ENCODE results near the gene CORO2A.

The CORO2A gene

GRCh38 chr9:98229090-98229395 is 36.6 kb upstream of the CORO2A start:
- no peaks in the 10 kb centered on the region for H3K9me3 ChIP-seq (ENCODE audit: insufficient read depth, low read length)
- no peaks in the 10 kb centered on the region for H3K36me3 ChIP-seq (replicated peaks; ENCODE audit: low read depth, low read length)
- H4K20me1 ChIP-seq (ENCODE audit: insufficient read depth, low read length) = no peaks in the 10 kb centered on the region
- no peak overlapping the region for H2AFZ ChIP-seq (ENCODE audit: low read depth, low read length)
- H3K27ac ChIP-seq (ENCODE audit: low read length) = no peak overlapping the region
- H3K4me2 ChIP-seq (ENCODE audit: low read length) = no peak overlapping the region
- no peak overlapping the region for H3K4me3 ChIP-seq (ENCODE audit: low read length)
- no peaks in the 10 kb centered on the region for H3K27me3 ChIP-seq (ENCODE audit: low read depth, low read length)
- no peaks in the 10 kb centered on the region for H3K4me1 ChIP-seq (ENCODE audit: low read length)
- TF ChIP-seq EZH2phosphoT487 (IDR thresholded peaks at IDR 0.05; ENCODE audit: low read depth) (no peak), CTCF (IDR thresholded peaks at IDR 0.05; ENCODE audit: low read depth, low read length) (no peak)
- no peak overlapping the region for H3K9ac ChIP-seq (ENCODE audit: low read length)
- no peaks in the 10 kb centered on the region for H3K79me2 ChIP-seq (ENCODE audit: low read length)

DNA sequence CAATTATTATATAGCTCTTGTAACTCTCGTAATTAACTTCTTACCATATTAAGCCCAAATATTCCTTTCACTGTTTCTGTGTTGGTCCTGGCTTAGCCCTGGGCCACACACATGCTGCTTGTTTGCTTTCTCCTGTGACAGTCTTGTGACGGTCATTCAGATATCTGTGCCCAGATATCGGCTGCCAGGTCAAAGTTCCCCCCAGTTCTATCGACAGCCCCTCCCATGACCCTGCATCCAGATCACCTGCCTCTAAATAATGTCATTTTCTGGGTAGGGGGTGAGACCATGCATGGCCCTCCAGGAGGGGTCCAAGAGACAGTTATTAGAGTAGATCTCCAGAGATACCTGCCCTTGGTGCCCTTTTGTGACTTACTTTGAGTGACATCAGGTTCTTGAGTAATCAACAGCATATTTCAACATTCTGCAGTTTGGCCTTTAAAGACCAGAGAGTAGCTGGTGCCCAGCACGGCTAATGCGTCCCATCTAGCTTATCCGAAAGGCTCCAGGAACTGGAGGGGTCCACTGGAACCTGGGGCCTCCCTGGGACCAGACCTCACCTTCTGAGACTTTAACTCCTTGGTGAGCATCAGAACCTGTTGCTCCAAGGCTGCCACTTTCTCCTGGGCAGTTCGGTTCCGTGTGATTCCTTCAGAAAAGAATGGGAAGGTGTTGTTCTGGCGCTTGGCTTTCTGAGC is 36.1 kb upstream of the CORO2A start:
- TF ChIP-seq CTCF (IDR thresholded peaks at IDR 0.05; ENCODE audit: low read depth, low read length) = no peak
- no peak overlapping the region for H2AFZ ChIP-seq (ENCODE audit: low read depth, low read length)
- no peak overlapping the region for H3K4me3 ChIP-seq (ENCODE audit: low read length)
- no peak overlapping the region for H3K4me2 ChIP-seq (ENCODE audit: low read length)
- no peaks in the 10 kb centered on the region for H3K36me3 ChIP-seq (replicated peaks; ENCODE audit: low read depth, low read length)
- H3K9ac ChIP-seq (ENCODE audit: low read length) = no peak overlapping the region
- H4K20me1 ChIP-seq (ENCODE audit: insufficient read depth, low read length) = no peaks in the 10 kb centered on the region
- H3K79me2 ChIP-seq (ENCODE audit: low read length) = no peaks in the 10 kb centered on the region
- H3K27ac ChIP-seq (ENCODE audit: low read length) = no peak overlapping the region
- no peaks in the 10 kb centered on the region for H3K9me3 ChIP-seq (ENCODE audit: insufficient read depth, low read length)
- no peaks in the 10 kb centered on the region for H3K4me1 ChIP-seq (ENCODE audit: low read length)
- H3K27me3 ChIP-seq (ENCODE audit: low read depth, low read length) = no peaks in the 10 kb centered on the region

DNA sequence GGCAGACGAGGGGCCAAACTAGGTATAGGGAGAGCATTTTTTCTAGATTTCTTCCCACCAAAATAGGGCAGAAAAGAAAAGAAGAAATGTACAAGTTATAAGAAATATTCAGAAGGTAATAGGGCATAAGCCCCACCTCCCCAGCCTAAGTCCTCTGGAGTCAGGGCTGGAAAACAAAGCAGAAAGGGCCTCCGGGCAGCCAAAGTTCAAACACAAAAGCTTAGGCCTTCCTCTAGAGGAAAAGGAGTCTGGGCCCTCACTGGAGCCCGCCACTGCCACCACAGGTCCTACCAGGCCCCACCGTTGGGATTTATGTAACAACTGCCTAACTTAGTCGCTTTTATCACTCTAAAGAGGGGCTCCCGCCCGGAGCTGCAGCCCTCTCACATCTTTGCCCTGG is 35.4 kb upstream of the CORO2A start:
- Histone ChIP-seq H3K36me3 (replicated peaks; ENCODE audit: low read depth, low read length) (no peaks in the 10 kb centered on the region), H3K4me2 (ENCODE audit: low read length) (no peak overlapping the region), H3K9ac (ENCODE audit: low read length) (no peak overlapping the region), H2AFZ (ENCODE audit: low read depth, low read length) (no peak overlapping the region), H3K27ac (ENCODE audit: low read length) (no peak overlapping the region), H3K4me3 (ENCODE audit: low read length) (no peak overlapping the region), H3K79me2 (ENCODE audit: low read length) (no peaks in the 10 kb centered on the region), H4K20me1 (ENCODE audit: insufficient read depth, low read length) (no peaks in the 10 kb centered on the region), H3K9me3 (ENCODE audit: insufficient read depth, low read length) (no peaks in the 10 kb centered on the region), H3K4me1 (ENCODE audit: low read length) (no peaks in the 10 kb centered on the region), H3K27me3 (ENCODE audit: low read depth, low read length) (no peaks in the 10 kb centered on the region)
- TF ChIP-seq EZH2phosphoT487 (IDR thresholded peaks at IDR 0.05; ENCODE audit: low read depth) (no peak), CTCF (IDR thresholded peaks at IDR 0.05; ENCODE audit: low read depth, low read length) (no peak)

DNA sequence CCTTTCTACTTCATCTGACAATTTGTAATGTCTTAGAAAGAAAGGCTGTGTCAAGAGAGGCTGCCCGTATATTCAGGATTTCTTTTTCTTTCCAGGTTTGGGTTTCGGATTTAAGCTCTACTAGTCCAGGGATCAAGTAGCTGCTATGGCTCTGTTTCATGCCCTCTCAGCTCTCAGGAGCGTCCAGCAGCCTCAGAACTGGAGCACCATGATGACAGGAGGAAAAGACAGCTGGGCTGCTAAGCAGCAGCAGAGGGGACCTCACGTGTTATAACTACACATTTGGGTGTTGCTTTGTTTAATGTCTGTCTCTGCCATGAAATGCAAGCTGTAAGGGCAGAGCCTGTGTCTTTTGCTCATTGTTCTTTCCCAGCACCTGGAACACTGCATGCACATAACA is 34.5 kb upstream of the CORO2A start:
- Histone ChIP-seq H3K4me2 (ENCODE audit: low read length) (no peak overlapping the region), H3K79me2 (ENCODE audit: low read length) (no peaks in the 10 kb centered on the region), H2AFZ (ENCODE audit: low read depth, low read length) (no peak overlapping the region), H3K4me1 (ENCODE audit: low read length) (no peaks in the 10 kb centered on the region), H3K27me3 (ENCODE audit: low read depth, low read length) (no peaks in the 10 kb centered on the region), H3K36me3 (replicated peaks; ENCODE audit: low read depth, low read length) (no peaks in the 10 kb centered on the region), H3K9ac (ENCODE audit: low read length) (no peak overlapping the region), H3K4me3 (ENCODE audit: low read length) (no peak overlapping the region), H3K9me3 (ENCODE audit: insufficient read depth, low read length) (no peaks in the 10 kb centered on the region), H3K27ac (ENCODE audit: low read length) (no peak overlapping the region), H4K20me1 (ENCODE audit: insufficient read depth, low read length) (no peaks in the 10 kb centered on the region)
- TF ChIP-seq EZH2phosphoT487 (IDR thresholded peaks at IDR 0.05; ENCODE audit: low read depth) (no peak), CTCF (IDR thresholded peaks at IDR 0.05; ENCODE audit: low read depth, low read length) (no peak)

Measured in OCI-LY3 (cell line).